Mesenteric fat pad (tissue), 1 donor: ENCODE results near the gene CST8. TPM values are rescaled to one million over a fixed set of nuclear protein-coding genes. Genes with fewer than 3 reads are reported as not detected.
A peak's percentile ranks its signal among the peaks of the same experiment; 100 is the strongest.
"Not testable (repeated sequence)": the region's sequence is repeated elsewhere in the genome, so short reads cannot be mapped to it uniquely, and the experiment has no call there.

ENCODE experiments used
- DNase-seq: peaks from one replicate; pipeline ENCODE4 v3.0.0-alpha.2; 2020; ENCODE audit warnings: low spot score
- long read RNA-seq: library from polyadenylated mRNA; unstranded; transcript quantifications from one replicate; pipeline ENCODE4 v2.0.0, GENCODE V29; 2020
- total RNA-seq: library from RNA; stranded (reverse); fragmentation: NEBNext Ultra II Directional; extraction: Animal tissue kit (Norgen Biotek cat#: 25700); gene quantifications from one replicate; pipeline ENCODE4 v1.2.1, GENCODE V29; 2021
- donor health status: DM: yes; HTN: yes; CAD: no.

Gene CST8
- not detected for total RNA-seq
- long read RNA-seq = 0 reads

GRCh38 chr20:23490817-23491216, at the start of gene CST8:
Gene CST8 (plus strand): TSS chr20:23491117. CDS start chr20:23491668, 551 bp downstream.
- DNase-seq = no peak

- peak; percentile 76 for DNase-seq
Observed at GRCh38 chr20:23441850-23442313, 49.0 kb upstream of the CST8 start.

- DNase-seq = peak; percentile 77
Observed at GRCh38 chr20:23442436-23442835, 48.5 kb upstream of the CST8 start.

GRCh38 chr20:23444859-23445258, 46.1 kb upstream of the CST8 start:
- no peak for DNase-seq

GRCh38 chr20:23445596-23446217, 45.2 kb upstream of the CST8 start:
- DNase-seq = no peak

- DNase-seq = no peak
Observed at GRCh38 chr20:23446505-23446904, 44.4 kb upstream of the CST8 start.

GRCh38 chr20:23448167-23448566, 42.8 kb upstream of the CST8 start:
- no peak for DNase-seq

- DNase-seq = no peak
Observed at GRCh38 chr20:23449421-23449820, 41.5 kb upstream of the CST8 start.

- no peak for DNase-seq
Observed at GRCh38 chr20:23450877-23451276, 40.0 kb upstream of the CST8 start.

- no peak for DNase-seq
Observed at GRCh38 chr20:23451956-23452487, 38.9 kb upstream of the CST8 start.

GRCh38 chr20:23452776-23453175, 38.1 kb upstream of the CST8 start, which contains the start of gene CST11:
Gene CST11 (minus strand): TSS chr20:23452876. CDS start chr20:23452811, 65 bp downstream.
- DNase-seq = no peak

- DNase-seq = no peak
Observed at GRCh38 chr20:23453549-23454543, 37.1 kb upstream of the CST8 start.

GRCh38 chr20:23454816-23455215, 36.1 kb upstream of the CST8 start:
- DNase-seq = no peak

- no peak for DNase-seq
Observed at GRCh38 chr20:23455639-23456038, 35.3 kb upstream of the CST8 start.

- no peak for DNase-seq
Observed at GRCh38 chr20:23456409-23456808, 34.5 kb upstream of the CST8 start.

- no peak for DNase-seq
Observed at GRCh38 chr20:23456873-23457272, 34.0 kb upstream of the CST8 start.

GRCh38 chr20:23459461-23460150, 31.3 kb upstream of the CST8 start:
- DNase-seq = no peak

- no peak for DNase-seq
Observed at GRCh38 chr20:23461180-23461579, 29.7 kb upstream of the CST8 start.

GRCh38 chr20:23466961-23467360, 24.0 kb upstream of the CST8 start:
- not testable (repeated sequence) for DNase-seq

GRCh38 chr20:23472306-23472705, 18.6 kb upstream of the CST8 start:
- DNase-seq = not testable (repeated sequence)

- DNase-seq = not testable (repeated sequence)
Observed at GRCh38 chr20:23473293-23473692, 17.6 kb upstream of the CST8 start.
